Pancreas (tissue), 10 donors: ENCODE data around the gene RAB2B. TPM values are rescaled to one million over a fixed set of nuclear protein-coding genes. Genes with fewer than 3 reads are reported as not detected.

Source experiments
- ATAC-seq, 4 donors: fragments of 200-7000 bp; cut with Tn5 transposase; one replicate each; pipeline versions ENCODE4 v1.8.0 to v1.9.1; 2020; ENCODE audit warnings: mild to moderate bottlenecking in 4 of 4, moderate library complexity in 4 of 4
- DNase-seq, 6 donors: peaks; one replicate each; pipeline ENCODE4 v3.0.0-alpha.2; 2020
- FAIRE-seq: peaks from 2 replicates; lab custom pipeline; 2012; peaks lifted over from hg19 to GRCh38; lab: Jason Lieb, UNC
- H3K27ac ChIP-seq, 4 donors: fragments of 200-600 bp; sonication (generic); 1 replicate in 3 of 4; 2 replicates in 1 of 4; pipeline versions ENCODE4 v1.5.0 to v1.8.0; 2020
- H3K27me3 ChIP-seq, 4 donors: fragments of 200-600 bp; one replicate each; pipeline ENCODE4 v1.8.0; 2021
- H3K36me3 ChIP-seq, 3 donors: fragments of 200-600 bp; sonication (generic) in 1 of 3; one replicate each; pipeline versions ENCODE4 v1.5.0 to v1.8.0; 2020 to 2021
- H3K4me1 ChIP-seq, 3 donors: fragments of 200-600 bp; one replicate each; pipeline ENCODE4 v1.8.0; 2021
- H3K4me3 ChIP-seq, 4 donors: fragments of 200-600 bp; sonication (generic) in 2 of 4; one replicate each; pipeline versions ENCODE4 v1.5.0 to v1.8.0; 2020 to 2021
- H3K9me3 ChIP-seq, 4 donors: fragments of 200-600 bp; one replicate each; pipeline ENCODE4 v1.8.0; 2021
- CTCF ChIP-seq, 4 donors: fragments of 200-600 bp; sonication (generic) in 3 of 4; IDR thresholded peaks; one replicate each; pipeline versions ENCODE4 v1.5.0 to v1.8.0; 2021; ENCODE audit warnings: antibody characterized with exemption in 4 of 4
- WGBS, 2 donors: extraction: QIAGEN DNeasy Blood & Tissue Kit; methylation state at CpG; one replicate each; pipeline ENCODE4 v1.1.7; 2013; 5-methylcytosine and 5-hydroxymethylcytosine counted together
- intact Hi-C, 3 donors: fragments of 100-400 bp; cut with DNase I; formaldehyde crosslinking; loops; one replicate each; pipeline versions ENCODE4 v1.11.1 to v1.14.2; 2022
- polyA plus RNA-seq, 2 donors: library from polyadenylated mRNA; stranded (reverse); fragments of 200-250 nt; gene quantifications; one replicate each; pipeline ENCODE4 v1.2.3, GENCODE V29; 2013
- total RNA-seq, 6 donors: library from RNA; stranded (reverse); fragmentation: NEBNext Ultra II Directional in 4 of 6; extraction: Animal tissue kit (Norgen Biotek cat#: 25700) in 4 of 6; gene quantifications; one replicate each; pipeline versions ENCODE4 v1.2.1 to v1.2.4, GENCODE V29; 2021 to 2023
- donor health status: healthy with polysubstance abuse.
- donor health status: DM: no; HTN: no; CAD: no; lungs with moderate emphysema.
- donor health status: DM: no; HTN: no; CAD: no.
- donor health status: control.
- donor health status: control.
- donor health status: Bipolar disorder and iron deficiency.
- donor health status: DM: yes; HTN: yes; CAD: no.
- donor health status: DM: no; HTN: no; CAD: no.
- donor health status: DM: no; HTN: no; CAD: no.
- donor health status: DM: yes; HTN: yes; CAD: no.

The RAB2B gene
- total and polyA plus RNA-seq, 8 donors = 5.7 to 18.6 (median 10.3) TPM

DNA sequence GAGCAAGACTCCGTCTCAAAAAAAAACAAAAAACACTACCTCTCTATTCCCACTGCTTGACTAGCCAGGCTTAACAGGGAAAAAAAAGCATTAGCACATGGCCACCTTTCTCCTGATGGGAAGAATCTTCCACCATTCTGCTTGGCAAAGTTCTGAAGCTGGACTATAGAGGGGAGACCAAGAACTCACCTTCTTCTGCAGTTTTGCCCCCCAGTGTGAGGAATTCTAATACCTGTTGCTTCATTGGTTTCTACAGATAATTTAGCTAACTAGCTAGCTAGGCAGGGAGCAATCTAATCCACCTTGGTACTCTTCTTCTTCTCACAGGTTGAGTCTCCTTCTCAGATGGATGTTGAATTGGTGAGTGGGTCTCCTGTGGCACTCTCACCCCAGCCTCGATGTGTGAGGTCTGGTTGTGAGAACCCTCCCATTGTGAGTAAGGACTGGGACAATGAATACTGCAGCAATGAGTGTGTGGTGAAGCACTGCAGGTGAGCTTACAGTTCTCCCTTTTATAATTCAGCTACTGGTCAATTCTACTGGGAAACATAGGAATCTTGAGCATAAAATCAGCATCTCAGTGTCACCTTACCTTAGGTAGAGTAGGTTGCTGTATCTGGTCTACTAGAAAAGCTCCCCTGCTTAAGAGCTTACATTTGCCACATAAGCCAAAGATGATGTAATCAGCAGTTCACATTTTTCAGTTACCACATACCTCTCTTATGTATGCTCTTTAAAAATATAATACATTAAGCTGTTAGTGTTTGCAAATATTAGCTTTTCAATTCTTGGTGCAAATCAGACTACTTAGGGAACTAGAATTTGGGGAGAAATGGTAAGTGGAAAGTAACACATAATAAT lies 18.4 kb upstream of the RAB2B start:
- Histone ChIP-seq H3K4me3 (no peak overlapping the region), H3K27ac (no peak overlapping the region), H3K36me3 (peaks cover 5 to 89% (median 42%) of the 10 kb centered on the region in 3 donors), H3K9me3 (no peaks in the 10 kb centered on the region), H3K27me3 (no peaks in the 10 kb centered on the region), H3K4me1 (no peaks in the 10 kb centered on the region)
- TF ChIP-seq CTCF (IDR thresholded peaks at IDR 0.05) = no peak
- 81 to 92% methylated on average over 2 of the region's 2 CpGs for WGBS, 2 donors
- no peak for DNase-seq
- no peak for FAIRE-seq
- intact Hi-C loops = no loop called here
- ATAC-seq = no peak

DNA sequence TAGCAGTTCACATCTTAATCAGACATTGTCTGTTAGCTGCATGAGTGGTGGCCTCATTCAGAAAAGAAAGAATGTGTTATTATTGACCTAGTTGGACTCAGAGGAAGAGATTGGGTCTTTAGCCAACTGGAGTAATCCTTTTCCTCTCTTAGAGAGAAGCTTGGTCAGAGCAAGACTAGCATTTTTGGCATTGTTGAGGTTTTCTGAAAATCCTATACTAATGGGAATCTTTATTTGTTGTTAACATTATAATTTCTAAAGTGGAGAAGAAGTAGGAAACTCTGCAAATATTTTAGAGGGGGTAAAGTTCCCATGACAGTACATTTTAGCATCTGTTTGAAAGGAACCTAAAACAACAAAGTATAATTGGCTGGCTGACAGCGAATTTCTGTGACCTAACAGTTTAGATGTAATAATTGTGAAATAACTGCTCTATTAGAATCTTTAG lies 9.9 kb upstream of the RAB2B start:
- ATAC-seq = no peak
- WGBS, 2 donors = 89 to 91% methylated on average over 1 of the region's 1 CpG
- no peak for FAIRE-seq
- Histone ChIP-seq H3K27ac (no peak overlapping the region), H3K4me1 (no peaks in the 10 kb centered on the region), H3K9me3 (no peaks in the 10 kb centered on the region), H3K4me3 (no peak overlapping the region), H3K27me3 (no peaks in the 10 kb centered on the region), H3K36me3 (peaks cover 0 to 40% (median 23%) of the 10 kb centered on the region in 3 donors)
- TF ChIP-seq CTCF (IDR thresholded peaks at IDR 0.05) = no peak
- DNase-seq = no peak
- intact Hi-C loops = no loop called here

DNA sequence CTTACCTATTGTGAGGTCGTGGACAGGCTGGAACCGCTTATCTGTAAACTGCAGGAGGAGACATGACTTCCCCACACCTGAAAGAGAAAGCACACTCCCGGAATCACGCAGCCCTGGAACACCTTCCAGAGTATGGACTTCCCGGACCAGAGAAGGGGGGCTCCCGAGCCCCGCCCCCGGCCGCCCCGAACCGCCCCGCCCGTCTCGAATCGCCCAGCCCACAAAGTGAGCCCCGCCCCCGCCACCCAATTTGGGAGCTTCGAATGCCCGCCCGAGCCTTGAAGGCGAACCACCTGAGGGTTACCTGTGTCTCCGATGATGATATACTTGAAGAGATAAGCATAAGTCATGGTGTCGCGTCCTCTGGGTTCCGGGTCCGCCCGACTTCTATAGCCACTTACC lies 235 bp downstream of the RAB2B start:
- H3K9me3 ChIP-seq = no peaks in the 10 kb centered on the region
- DNase-seq = peak; percentile 88 to 93 (median 90)
- H3K4me1 ChIP-seq = peaks cover 5 to 17% (median 7%) of the 10 kb centered on the region in 3 donors
- FAIRE-seq = no peak
- peak overlapping the region; percentile 66 to 85 (median 77) for H3K27ac ChIP-seq
- peak overlapping the region; percentile 70 to 86 (median 80) for H3K4me3 ChIP-seq
- no peaks in the 10 kb centered on the region for H3K36me3 ChIP-seq
- intact Hi-C loops = no loop called here
- H3K27me3 ChIP-seq = no peaks in the 10 kb centered on the region
- WGBS, 2 donors = 1% methylated on average over 27 of the region's 27 CpGs
- no peak for TF ChIP-seq CTCF (IDR thresholded peaks at IDR 0.05)
- ATAC-seq = peak; percentile 88 to 94 (median 89)

DNA sequence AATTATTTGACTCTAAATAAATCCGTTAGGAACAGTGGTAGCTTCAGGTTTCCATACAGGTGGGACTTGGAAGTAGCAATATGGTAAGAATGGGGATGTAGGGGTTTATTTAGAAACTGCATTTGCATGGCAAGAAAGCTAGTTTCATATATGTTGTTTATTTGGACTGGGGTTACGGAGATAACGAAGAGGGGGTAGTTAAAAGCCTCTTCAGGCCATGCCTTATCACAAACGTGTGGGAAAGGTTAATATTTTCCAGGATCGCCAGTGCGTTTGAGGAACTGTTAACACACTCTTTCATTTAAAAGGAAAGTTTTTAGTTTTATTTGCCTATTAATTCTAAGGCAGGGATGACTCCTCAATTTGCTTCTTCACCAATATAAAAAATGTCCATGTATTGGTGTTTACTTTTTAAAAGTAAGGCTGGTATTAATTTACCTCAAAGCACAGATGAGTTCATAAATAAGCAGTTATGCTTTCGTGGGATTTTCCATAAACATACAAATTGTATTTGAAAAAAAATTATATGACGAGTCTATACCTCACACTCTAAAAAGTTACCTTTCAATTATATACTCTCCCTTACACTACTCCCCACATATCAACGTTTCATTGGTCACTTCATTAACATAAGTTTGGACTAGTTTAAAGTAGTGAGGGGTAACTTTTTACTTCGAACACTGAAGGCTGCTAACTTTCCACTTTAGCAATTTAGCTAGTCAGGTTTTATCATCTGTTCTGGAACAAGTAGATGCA lies 814 bp downstream of the RAB2B start:
- no peaks in the 10 kb centered on the region for H3K9me3 ChIP-seq
- peak overlapping the region; percentile 70 to 86 (median 80) for H3K4me3 ChIP-seq
- ATAC-seq (peak; percentile 25 to 43 (median 36)), FAIRE-seq (peak; percentile 75), DNase-seq (no peak)
- intact Hi-C loops = no loop called here
- peaks cover 5 to 17% (median 7%) of the 10 kb centered on the region in 3 donors for H3K4me1 ChIP-seq
- no peak for TF ChIP-seq CTCF (IDR thresholded peaks at IDR 0.05)
- H3K36me3 ChIP-seq = no peaks in the 10 kb centered on the region
- 12 to 13% methylated on average over 10 of the region's 10 CpGs for WGBS, 2 donors
- H3K27me3 ChIP-seq = no peaks in the 10 kb centered on the region
- H3K27ac ChIP-seq = peak overlapping the region; percentile 66 to 85 (median 77)
